NB4 (cell line): Measurements from ENCODE around the gene TTLL12.

Experiments used
- DNase-seq: peaks from one replicate; pipeline ENCODE4 v3.0.0; 2010; ENCODE audit warnings: low read depth
- H3K4me3 ChIP-seq: one replicate; pipeline ENCODE4 v1.5.1; 2011; ENCODE audit warnings: mild to moderate bottlenecking, low read depth, low read length, moderate library complexity
- MYC ChIP-seq: IDR thresholded peaks from 2 replicates; pipeline ENCODE4 v1.6.1; 2011; ENCODE audit warnings: low read depth, low read length
- POLR2A ChIP-seq: IDR thresholded peaks from 2 replicates; pipeline ENCODE4 v1.6.1; 2011; ENCODE audit warnings: mild to moderate bottlenecking; ENCODE audit not compliant: insufficient read length; ENCODE audit errors: extremely low read depth
- TF ChIP-seq, protein P1 (sequence below): IDR thresholded peaks from one replicate; pipeline ENCODE4 v1.5.1; 2012; ENCODE audit warnings: low read depth, low read length
- TF ChIP-seq, protein P2 (sequence below): IDR thresholded peaks from 2 replicates; pipeline ENCODE4 v1.6.1; 2011; ENCODE audit warnings: low read depth, low read length

Gene TTLL12

DNA sequence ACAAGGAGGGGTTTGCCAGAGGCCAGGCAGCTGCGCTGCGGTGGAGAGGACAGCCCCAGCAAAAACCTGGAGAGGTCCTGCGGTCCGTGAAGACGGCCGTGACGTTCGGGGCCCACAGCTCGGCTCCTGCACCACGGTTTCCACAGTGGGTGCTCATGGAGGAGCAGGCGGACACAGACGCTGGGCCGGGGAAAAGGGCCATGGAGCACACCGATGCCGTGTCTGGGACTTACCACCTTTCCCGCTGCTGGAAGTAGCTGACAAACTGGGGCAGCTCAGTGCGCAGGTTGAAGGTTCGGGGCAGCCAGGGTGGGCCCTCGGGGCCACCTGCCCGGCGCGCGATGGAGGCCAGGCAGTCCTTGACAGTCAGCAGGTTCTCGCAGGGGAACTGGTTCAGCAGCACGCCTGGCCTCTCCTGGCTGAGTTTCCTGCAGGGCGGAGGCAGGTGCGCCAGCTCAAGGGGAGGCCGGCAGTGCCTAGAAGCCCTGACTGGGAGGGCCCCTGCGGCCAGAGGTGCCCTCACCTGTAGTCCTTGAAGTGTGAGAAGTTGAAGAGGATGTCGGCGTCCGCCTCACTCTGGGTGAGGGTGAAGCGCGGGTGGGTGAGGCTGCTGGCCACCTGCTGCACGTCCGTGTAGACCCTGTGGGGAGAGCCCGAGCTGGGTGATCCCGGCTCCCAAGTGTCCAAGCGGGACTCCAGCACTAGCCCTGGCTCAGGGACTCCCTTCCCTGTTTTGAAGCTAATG lies 12.8 kb downstream of the TTLL12 start:
- TF ChIP-seq, protein P1, sequence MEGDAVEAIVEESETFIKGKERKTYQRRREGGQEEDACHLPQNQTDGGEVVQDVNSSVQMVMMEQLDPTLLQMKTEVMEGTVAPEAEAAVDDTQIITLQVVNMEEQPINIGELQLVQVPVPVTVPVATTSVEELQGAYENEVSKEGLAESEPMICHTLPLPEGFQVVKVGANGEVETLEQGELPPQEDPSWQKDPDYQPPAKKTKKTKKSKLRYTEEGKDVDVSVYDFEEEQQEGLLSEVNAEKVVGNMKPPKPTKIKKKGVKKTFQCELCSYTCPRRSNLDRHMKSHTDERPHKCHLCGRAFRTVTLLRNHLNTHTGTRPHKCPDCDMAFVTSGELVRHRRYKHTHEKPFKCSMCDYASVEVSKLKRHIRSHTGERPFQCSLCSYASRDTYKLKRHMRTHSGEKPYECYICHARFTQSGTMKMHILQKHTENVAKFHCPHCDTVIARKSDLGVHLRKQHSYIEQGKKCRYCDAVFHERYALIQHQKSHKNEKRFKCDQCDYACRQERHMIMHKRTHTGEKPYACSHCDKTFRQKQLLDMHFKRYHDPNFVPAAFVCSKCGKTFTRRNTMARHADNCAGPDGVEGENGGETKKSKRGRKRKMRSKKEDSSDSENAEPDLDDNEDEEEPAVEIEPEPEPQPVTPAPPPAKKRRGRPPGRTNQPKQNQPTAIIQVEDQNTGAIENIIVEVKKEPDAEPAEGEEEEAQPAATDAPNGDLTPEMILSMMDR, result no peak
- TF ChIP-seq, protein P2, sequence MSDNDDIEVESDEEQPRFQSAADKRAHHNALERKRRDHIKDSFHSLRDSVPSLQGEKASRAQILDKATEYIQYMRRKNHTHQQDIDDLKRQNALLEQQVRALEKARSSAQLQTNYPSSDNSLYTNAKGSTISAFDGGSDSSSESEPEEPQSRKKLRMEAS, result no peak
- TF ChIP-seq MYC (no peak), POLR2A (no peak)
- no peak overlapping the region for H3K4me3 ChIP-seq

DNA sequence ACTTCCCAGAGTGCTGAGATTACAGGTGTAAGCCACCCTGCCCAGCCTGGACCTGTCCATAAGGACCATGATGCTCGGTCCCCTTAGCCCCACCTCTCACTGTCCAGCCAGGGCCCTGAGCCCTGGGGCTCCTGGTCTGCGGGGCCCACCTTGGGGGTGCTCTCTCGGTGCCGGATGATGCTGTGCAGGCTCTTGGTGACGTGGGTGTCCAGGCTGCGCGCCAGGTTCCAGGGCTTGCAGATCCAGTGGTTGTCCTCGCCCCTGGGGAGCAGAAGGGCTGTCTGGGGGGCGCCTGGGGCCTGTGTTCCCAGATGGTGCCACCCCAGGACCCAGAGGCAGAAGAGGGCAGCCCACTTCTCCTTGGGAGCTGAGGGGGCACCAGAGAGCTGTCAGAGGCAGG lies 13.4 kb downstream of the TTLL12 start:
- no peak for DNase-seq
- TF ChIP-seq POLR2A (no peak), MYC (no peak)
- TF ChIP-seq, protein P2, result no peak
- TF ChIP-seq, protein P1, result no peak
- no peak overlapping the region for H3K4me3 ChIP-seq

More for the DNA sequence above, 12.8 kb downstream of the TTLL12 start:
- no peak for DNase-seq

DNA sequence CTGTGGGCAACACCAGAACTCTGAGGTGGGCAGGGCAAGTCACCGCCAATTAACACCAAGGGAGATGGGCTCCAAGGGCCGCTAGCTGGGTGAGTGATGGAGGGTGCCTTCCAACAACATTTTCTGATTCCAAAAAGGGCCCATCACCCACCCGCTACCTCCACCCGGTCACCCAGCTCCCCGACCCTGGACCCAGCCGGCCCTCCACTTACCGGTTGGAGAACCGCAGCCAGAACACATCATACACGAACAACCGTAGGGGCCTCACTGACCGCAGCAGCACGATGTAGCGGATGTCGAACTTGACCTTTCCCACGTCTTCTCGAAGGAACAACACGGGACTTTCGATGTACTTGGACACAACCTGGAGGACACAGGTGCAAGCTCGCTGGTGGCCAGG lies 14.7 kb downstream of the TTLL12 start:
- H3K4me3 ChIP-seq, result no peak overlapping the region
- TF ChIP-seq POLR2A, result no peak
- TF ChIP-seq, protein P2, result no peak
- no peak for TF ChIP-seq MYC
- TF ChIP-seq, protein P1, result no peak
- DNase-seq, result no peak

DNA sequence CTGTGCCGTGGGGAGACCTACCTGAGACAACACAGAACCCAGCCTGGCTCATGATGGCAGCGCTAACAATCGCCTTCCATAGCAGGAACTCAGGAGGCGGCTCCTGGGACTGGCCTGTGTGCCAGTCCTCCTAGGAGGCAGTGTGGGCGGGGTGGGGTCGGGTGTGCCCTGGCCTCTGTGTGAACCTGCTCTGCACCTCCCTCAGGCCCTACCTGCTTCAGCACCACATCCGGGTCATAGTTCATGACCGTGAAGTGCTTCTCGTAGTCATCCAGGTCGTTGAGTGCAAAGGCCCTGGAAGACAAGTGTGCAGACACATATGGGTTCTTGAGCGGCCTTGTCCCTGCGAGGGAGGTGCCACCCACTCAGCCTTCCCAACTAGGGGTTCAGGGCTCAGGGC lies 15.3 kb downstream of the TTLL12 start:
- H3K4me3 ChIP-seq, result no peak overlapping the region
- no peak for DNase-seq
- TF ChIP-seq, protein P1, result no peak
- TF ChIP-seq, protein P2, result no peak
- TF ChIP-seq MYC, result no peak
- no peak for TF ChIP-seq POLR2A

DNA sequence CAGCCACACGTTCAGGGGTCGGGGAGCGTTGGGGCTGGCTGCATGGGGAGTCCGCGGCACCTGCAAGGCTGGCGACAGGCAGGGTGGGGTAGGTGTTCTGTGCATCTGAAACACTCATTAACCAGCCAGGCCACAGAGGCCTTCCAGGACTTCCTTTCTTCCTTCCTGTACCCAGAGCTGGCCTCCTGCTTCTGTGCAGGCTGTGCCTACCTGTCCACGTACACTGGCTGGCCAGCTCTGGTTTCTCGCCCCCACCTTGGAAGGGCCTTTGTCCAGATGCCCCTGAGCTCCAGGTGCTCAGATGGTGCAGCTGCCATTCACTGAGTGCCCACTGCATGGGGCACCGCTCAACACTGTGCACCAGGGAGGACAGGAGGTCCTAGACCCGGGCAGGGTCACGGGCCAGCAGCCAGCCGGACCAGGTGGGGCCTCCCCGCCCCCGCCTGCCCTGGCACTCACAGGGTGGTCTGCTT lies 15.9 kb downstream of the TTLL12 start:
- H3K4me3 ChIP-seq, result no peak overlapping the region
- DNase-seq, result no peak
- TF ChIP-seq, protein P1, result no peak
- TF ChIP-seq, protein P2, result no peak
- TF ChIP-seq MYC (no peak), POLR2A (no peak)
